Karpas-422 (cell line): ENCODE measurements around the gene STUM. TPM values are rescaled to one million over a fixed set of nuclear protein-coding genes. Genes with fewer than 3 reads are reported as not detected.

Source experiments
- DNase-seq: peaks from one replicate; pipeline ENCODE4 v3.0.0-alpha.2; 2015
- H2AFZ ChIP-seq: fragments of 200-600 bp; sonication (generic); 2 replicates; pipeline ENCODE4 v1.6.1; 2014; ENCODE audit warnings: antibody characterized with exemption, low read length, mixed read lengths
- H3K27ac ChIP-seq: fragments of 200-600 bp; sonication (generic); 2 replicates; pipeline ENCODE4 v1.5.1; 2014; ENCODE audit warnings: mild to moderate bottlenecking, low read length, moderate library complexity
- H3K27me3 ChIP-seq: fragments of 200-600 bp; sonication (generic); 2 replicates; pipeline ENCODE4 v1.6.1; 2014; ENCODE audit warnings: low read length, mixed read lengths
- H3K36me3 ChIP-seq: fragments of 200-600 bp; sonication (generic); 2 replicates; pipeline ENCODE4 v1.6.1; 2014; ENCODE audit warnings: low read length, mixed read lengths; ENCODE audit not compliant: insufficient read depth
- H3K4me1 ChIP-seq: fragments of 200-600 bp; sonication (generic); 2 replicates; pipeline ENCODE4 v1.6.1; 2014; ENCODE audit warnings: mild to moderate bottlenecking, low read length, mixed read lengths
- H3K4me2 ChIP-seq: fragments of 200-600 bp; sonication (generic); 2 replicates; pipeline ENCODE4 v1.6.1; 2014; ENCODE audit warnings: low read length, low read depth, mild to moderate bottlenecking; ENCODE audit not compliant: poor library complexity, severe bottlenecking
- H3K4me3 ChIP-seq: fragments of 200-600 bp; sonication (generic); 2 replicates; pipeline ENCODE4 v1.5.1; 2014; ENCODE audit warnings: mild to moderate bottlenecking, antibody characterized with exemption, low read length, mixed read lengths
- H3K79me2 ChIP-seq: fragments of 200-600 bp; sonication (generic); 2 replicates; pipeline ENCODE4 v1.6.1; 2014; ENCODE audit warnings: mild to moderate bottlenecking, low read length, mixed read lengths
- H3K9ac ChIP-seq: fragments of 200-600 bp; sonication (generic); 2 replicates; pipeline ENCODE4 v1.6.0; 2014; ENCODE audit warnings: low read length
- H3K9me2 ChIP-seq: fragments of 200-600 bp; sonication (generic), shearing (Covaris generic); replicated peaks from 2 replicates; pipeline ENCODE4 v1.6.0; 2014; ENCODE audit warnings: mild to moderate bottlenecking, low read length, moderate library complexity; ENCODE audit not compliant: insufficient read depth
- H3K9me3 ChIP-seq: fragments of 300-700, 200-600 bp; sonication (generic); 2 replicates; pipeline ENCODE4 v1.6.1; 2014; ENCODE audit warnings: low read length, mixed read lengths
- H4K20me1 ChIP-seq: fragments of 200-600 bp; sonication (generic); 2 replicates; pipeline ENCODE4 v1.6.1; 2014; ENCODE audit warnings: mild to moderate bottlenecking, antibody characterized with exemption, low read length, low read depth; ENCODE audit not compliant: insufficient read depth
- total RNA-seq: library from RNA; depleted of rRNA; stranded (reverse); fragments of >200 nt; shearing (Covaris generic); gene quantifications from 2 replicates; pipeline ENCODE4 v1.2.3, GENCODE V29; 2014; ENCODE audit warnings: low replicate concordance

STUM gene
- total RNA-seq, 1 experiment from 2014 or later = 0.15 TPM

GRCh38 chr1:226529891-226530290 is 18.7 kb upstream of the STUM start:
- Histone ChIP-seq H3K9ac (no peak overlapping the region), H3K4me3 (no peak overlapping the region), H3K9me3 (no peaks in the 10 kb centered on the region), H3K9me2 (no peaks in the 10 kb centered on the region), H4K20me1 (no peaks in the 10 kb centered on the region), H3K36me3 (no peaks in the 10 kb centered on the region), H3K27ac (no peak overlapping the region), H2AFZ (no peak overlapping the region), H3K4me1 (peaks cover 5% of the 10 kb centered on the region), H3K27me3 (no peaks in the 10 kb centered on the region), H3K79me2 (no peaks in the 10 kb centered on the region), H3K4me2 (no peak overlapping the region)
- DNase-seq = no peak

GRCh38 chr1:226530591-226530990 is 18.0 kb upstream of the STUM start:
- Histone ChIP-seq H2AFZ (no peak overlapping the region), H3K9me3 (no peaks in the 10 kb centered on the region), H3K27ac (no peak overlapping the region), H3K9me2 (no peaks in the 10 kb centered on the region), H3K27me3 (no peaks in the 10 kb centered on the region), H3K79me2 (no peaks in the 10 kb centered on the region), H3K4me2 (no peak overlapping the region), H4K20me1 (no peaks in the 10 kb centered on the region), H3K4me1 (peaks cover 5% of the 10 kb centered on the region), H3K36me3 (no peaks in the 10 kb centered on the region), H3K9ac (no peak overlapping the region), H3K4me3 (no peak overlapping the region)
- DNase-seq = no peak

- Histone ChIP-seq H3K4me1 (peaks cover 5% of the 10 kb centered on the region), H3K4me3 (no peak overlapping the region), H4K20me1 (no peaks in the 10 kb centered on the region), H3K9me3 (no peaks in the 10 kb centered on the region), H3K27ac (no peak overlapping the region), H2AFZ (no peak overlapping the region), H3K9me2 (no peaks in the 10 kb centered on the region), H3K9ac (no peak overlapping the region), H3K4me2 (no peak overlapping the region), H3K27me3 (no peaks in the 10 kb centered on the region), H3K36me3 (no peaks in the 10 kb centered on the region), H3K79me2 (no peaks in the 10 kb centered on the region)
- DNase-seq = no peak
Observed at GRCh38 chr1:226531360-226532093, 17.0 kb upstream of the STUM start.

- H3K4me3 ChIP-seq = no peak overlapping the region
- no peak overlapping the region for H3K4me2 ChIP-seq
- DNase-seq = no peak
- H4K20me1 ChIP-seq = no peaks in the 10 kb centered on the region
- no peak overlapping the region for H3K27ac ChIP-seq
- no peaks in the 10 kb centered on the region for H3K4me1 ChIP-seq
- no peaks in the 10 kb centered on the region for H3K27me3 ChIP-seq
- H2AFZ ChIP-seq = no peak overlapping the region
- no peak overlapping the region for H3K9ac ChIP-seq
- no peaks in the 10 kb centered on the region for H3K9me2 ChIP-seq
- no peaks in the 10 kb centered on the region for H3K9me3 ChIP-seq
- no peaks in the 10 kb centered on the region for H3K36me3 ChIP-seq
- H3K79me2 ChIP-seq = no peaks in the 10 kb centered on the region
Observed at GRCh38 chr1:226532553-226532952, 16.0 kb upstream of the STUM start.

GRCh38 chr1:226533220-226533619 is 15.3 kb upstream of the STUM start:
- no peaks in the 10 kb centered on the region for H3K9me2 ChIP-seq
- no peak overlapping the region for H2AFZ ChIP-seq
- no peaks in the 10 kb centered on the region for H3K36me3 ChIP-seq
- H3K9me3 ChIP-seq = no peaks in the 10 kb centered on the region
- DNase-seq = no peak
- H3K9ac ChIP-seq = no peak overlapping the region
- no peaks in the 10 kb centered on the region for H3K4me1 ChIP-seq
- H3K79me2 ChIP-seq = no peaks in the 10 kb centered on the region
- H3K27me3 ChIP-seq = no peaks in the 10 kb centered on the region
- no peak overlapping the region for H3K27ac ChIP-seq
- no peak overlapping the region for H3K4me2 ChIP-seq
- H3K4me3 ChIP-seq = no peak overlapping the region
- H4K20me1 ChIP-seq = no peaks in the 10 kb centered on the region

GRCh38 chr1:226534098-226534497 is 14.5 kb upstream of the STUM start:
- no peak for DNase-seq
- Histone ChIP-seq H3K27me3 (no peaks in the 10 kb centered on the region), H3K4me2 (no peak overlapping the region), H3K4me1 (no peaks in the 10 kb centered on the region), H3K9me3 (no peaks in the 10 kb centered on the region), H3K36me3 (no peaks in the 10 kb centered on the region), H4K20me1 (no peaks in the 10 kb centered on the region), H2AFZ (no peak overlapping the region), H3K9me2 (no peaks in the 10 kb centered on the region), H3K4me3 (no peak overlapping the region), H3K27ac (no peak overlapping the region), H3K9ac (no peak overlapping the region), H3K79me2 (no peaks in the 10 kb centered on the region)

- H3K79me2 ChIP-seq = no peaks in the 10 kb centered on the region
- no peaks in the 10 kb centered on the region for H3K4me1 ChIP-seq
- H3K4me2 ChIP-seq = no peak overlapping the region
- no peak overlapping the region for H3K27ac ChIP-seq
- H4K20me1 ChIP-seq = no peaks in the 10 kb centered on the region
- no peaks in the 10 kb centered on the region for H3K36me3 ChIP-seq
- DNase-seq = no peak
- no peak overlapping the region for H3K9ac ChIP-seq
- no peaks in the 10 kb centered on the region for H3K27me3 ChIP-seq
- H2AFZ ChIP-seq = no peak overlapping the region
- no peak overlapping the region for H3K4me3 ChIP-seq
- no peaks in the 10 kb centered on the region for H3K9me3 ChIP-seq
- H3K9me2 ChIP-seq = no peaks in the 10 kb centered on the region
Observed at GRCh38 chr1:226534645-226535044, 13.9 kb upstream of the STUM start.

- Histone ChIP-seq H3K27me3 (no peaks in the 10 kb centered on the region), H3K79me2 (no peaks in the 10 kb centered on the region), H3K9me2 (no peaks in the 10 kb centered on the region), H3K9ac (no peak overlapping the region), H3K27ac (no peak overlapping the region), H3K4me2 (no peak overlapping the region), H3K4me3 (no peak overlapping the region), H3K4me1 (no peaks in the 10 kb centered on the region), H3K36me3 (no peaks in the 10 kb centered on the region), H4K20me1 (no peaks in the 10 kb centered on the region), H3K9me3 (no peaks in the 10 kb centered on the region), H2AFZ (no peak overlapping the region)
- no peak for DNase-seq
Observed at GRCh38 chr1:226535666-226536065, 12.9 kb upstream of the STUM start.
